Cardiac muscle cell (in vitro differentiated cells and primary cell): ENCODE data around the gene HAT1. TPM values are rescaled to one million over a fixed set of nuclear protein-coding genes. Genes with fewer than 3 reads are reported as not detected.

Source experiments
- DNase-seq, 2 donors: peaks; one replicate each; pipeline versions ENCODE4 v3.0.0 to v3.0.0-alpha.2; 2010 to 2017; ENCODE audit warnings: low read depth in 1 of 2, low spot score in 1 of 2
- H3K27ac ChIP-seq: fragments of 200-600 bp; sonication (generic); 2 replicates; pipeline ENCODE4 v1.5.1; 2016
- H3K27me3 ChIP-seq: fragments of 200-600 bp; sonication (generic); 2 replicates; pipeline ENCODE4 v1.6.0; 2016; ENCODE audit warnings: control low read depth
- H3K36me3 ChIP-seq: fragments of 200-600 bp; sonication (generic); 2 replicates; pipeline ENCODE4 v1.5.1; 2016; ENCODE audit warnings: control low read depth
- H3K4me1 ChIP-seq: fragments of 200-600 bp; sonication (generic); 2 replicates; pipeline ENCODE4 v1.8.1; 2017; ENCODE audit warnings: low read depth, mild to moderate bottlenecking, mixed run types
- H3K4me3 ChIP-seq: fragments of 200-600 bp; sonication (generic); 2 replicates; pipeline ENCODE4 v1.5.1; 2016; ENCODE audit warnings: mild to moderate bottlenecking
- H3K9me3 ChIP-seq: fragments of 200-600 bp; sonication (generic); 2 replicates; pipeline ENCODE4 v1.5.1; 2017; ENCODE audit warnings: low read depth, mild to moderate bottlenecking, control low read depth
- polyA plus RNA-seq: library from polyadenylated mRNA; unstranded; fragments of >200 nt; fragmentation: Nextera tagmentation; extraction: Ambion mirVana; gene quantifications from 2 replicates; pipeline ENCODE4 v1.2.1, GENCODE V29; 2016
- total RNA-seq: library from RNA; depleted of rRNA; stranded (reverse); fragments of >200 nt; gene quantifications from 2 replicates; pipeline ENCODE4 v1.2.3, GENCODE V29; 2016
- TF ChIP-seq, protein P1 (sequence below): IDR thresholded peaks from 2 replicates; pipeline ENCODE4 v1.5.1; 2012; ENCODE audit warnings: low read depth, mild to moderate bottlenecking, low read length

The HAT1 gene
- total and polyA plus RNA-seq, 2 experiments from 2014 or later: 30.7 to 84.0 TPM

DNA sequence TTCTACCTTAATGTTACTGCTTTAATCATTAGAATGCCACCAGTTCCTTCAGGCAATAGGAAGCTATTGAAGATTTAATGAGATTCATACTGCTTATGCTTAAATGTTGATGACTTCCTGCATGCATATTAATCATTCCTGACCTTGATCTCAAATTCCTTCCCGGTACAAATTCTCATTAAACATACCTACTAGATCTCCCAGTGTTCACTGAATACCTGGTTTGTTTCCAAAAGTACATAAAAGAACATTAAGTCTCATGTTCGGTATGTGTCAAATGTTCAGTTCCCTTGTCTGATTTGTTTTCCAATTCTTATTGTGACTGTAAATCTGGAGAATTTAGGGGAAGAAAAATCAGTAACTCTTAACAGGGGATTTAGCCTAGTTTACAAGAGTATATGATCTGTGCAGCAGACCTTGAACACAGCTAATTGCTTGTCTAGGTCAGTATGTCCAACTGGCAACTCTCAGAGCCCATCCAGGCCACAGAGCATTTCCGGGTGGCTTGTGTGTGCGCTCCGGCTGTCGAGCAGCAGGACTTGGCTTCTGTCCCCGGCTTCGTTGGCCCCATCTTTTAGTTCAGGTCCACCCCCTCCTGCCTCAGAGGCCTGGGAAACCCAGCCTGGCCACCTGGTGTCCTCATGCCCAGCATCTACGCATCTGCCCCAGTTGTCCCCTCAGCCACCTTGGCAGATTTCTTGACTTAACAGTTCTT is 90.6 kb downstream of the HAT1 start:
- no peak for DNase-seq
- TF ChIP-seq, protein P1, sequence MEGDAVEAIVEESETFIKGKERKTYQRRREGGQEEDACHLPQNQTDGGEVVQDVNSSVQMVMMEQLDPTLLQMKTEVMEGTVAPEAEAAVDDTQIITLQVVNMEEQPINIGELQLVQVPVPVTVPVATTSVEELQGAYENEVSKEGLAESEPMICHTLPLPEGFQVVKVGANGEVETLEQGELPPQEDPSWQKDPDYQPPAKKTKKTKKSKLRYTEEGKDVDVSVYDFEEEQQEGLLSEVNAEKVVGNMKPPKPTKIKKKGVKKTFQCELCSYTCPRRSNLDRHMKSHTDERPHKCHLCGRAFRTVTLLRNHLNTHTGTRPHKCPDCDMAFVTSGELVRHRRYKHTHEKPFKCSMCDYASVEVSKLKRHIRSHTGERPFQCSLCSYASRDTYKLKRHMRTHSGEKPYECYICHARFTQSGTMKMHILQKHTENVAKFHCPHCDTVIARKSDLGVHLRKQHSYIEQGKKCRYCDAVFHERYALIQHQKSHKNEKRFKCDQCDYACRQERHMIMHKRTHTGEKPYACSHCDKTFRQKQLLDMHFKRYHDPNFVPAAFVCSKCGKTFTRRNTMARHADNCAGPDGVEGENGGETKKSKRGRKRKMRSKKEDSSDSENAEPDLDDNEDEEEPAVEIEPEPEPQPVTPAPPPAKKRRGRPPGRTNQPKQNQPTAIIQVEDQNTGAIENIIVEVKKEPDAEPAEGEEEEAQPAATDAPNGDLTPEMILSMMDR: no peak
- H3K9me3 ChIP-seq: no peaks in the 10 kb centered on the region
- H3K27me3 ChIP-seq: no peaks in the 10 kb centered on the region
- H3K27ac ChIP-seq: no peak overlapping the region
- no peak overlapping the region for H3K4me3 ChIP-seq
- H3K36me3 ChIP-seq: no peaks in the 10 kb centered on the region
- H3K4me1 ChIP-seq: no peaks in the 10 kb centered on the region

DNA sequence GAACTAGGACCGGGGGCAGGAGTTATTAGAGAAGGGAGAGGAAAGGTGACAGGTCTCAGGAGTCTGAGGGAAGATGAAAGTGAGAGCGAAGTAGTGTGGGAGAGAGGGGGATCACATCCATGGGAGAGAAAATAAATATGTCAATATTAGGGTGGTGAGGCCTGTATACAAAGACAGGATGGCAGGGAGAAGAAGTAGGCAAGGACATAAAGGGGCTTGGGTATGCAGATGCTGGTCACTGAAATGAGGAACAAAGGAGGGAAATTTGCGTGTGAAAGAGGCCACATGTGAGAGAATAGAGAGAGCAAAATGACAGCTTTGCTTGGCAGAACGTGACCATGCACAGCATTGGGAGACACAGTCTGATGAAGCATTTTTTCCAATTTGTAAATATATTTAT is 91.1 kb downstream of the HAT1 start:
- Histone ChIP-seq H3K4me3 (no peak overlapping the region), H3K27ac (no peak overlapping the region), H3K9me3 (no peaks in the 10 kb centered on the region), H3K4me1 (no peaks in the 10 kb centered on the region), H3K36me3 (no peaks in the 10 kb centered on the region), H3K27me3 (no peaks in the 10 kb centered on the region)
- TF ChIP-seq, protein P1: no peak
- no peak for DNase-seq

DNA sequence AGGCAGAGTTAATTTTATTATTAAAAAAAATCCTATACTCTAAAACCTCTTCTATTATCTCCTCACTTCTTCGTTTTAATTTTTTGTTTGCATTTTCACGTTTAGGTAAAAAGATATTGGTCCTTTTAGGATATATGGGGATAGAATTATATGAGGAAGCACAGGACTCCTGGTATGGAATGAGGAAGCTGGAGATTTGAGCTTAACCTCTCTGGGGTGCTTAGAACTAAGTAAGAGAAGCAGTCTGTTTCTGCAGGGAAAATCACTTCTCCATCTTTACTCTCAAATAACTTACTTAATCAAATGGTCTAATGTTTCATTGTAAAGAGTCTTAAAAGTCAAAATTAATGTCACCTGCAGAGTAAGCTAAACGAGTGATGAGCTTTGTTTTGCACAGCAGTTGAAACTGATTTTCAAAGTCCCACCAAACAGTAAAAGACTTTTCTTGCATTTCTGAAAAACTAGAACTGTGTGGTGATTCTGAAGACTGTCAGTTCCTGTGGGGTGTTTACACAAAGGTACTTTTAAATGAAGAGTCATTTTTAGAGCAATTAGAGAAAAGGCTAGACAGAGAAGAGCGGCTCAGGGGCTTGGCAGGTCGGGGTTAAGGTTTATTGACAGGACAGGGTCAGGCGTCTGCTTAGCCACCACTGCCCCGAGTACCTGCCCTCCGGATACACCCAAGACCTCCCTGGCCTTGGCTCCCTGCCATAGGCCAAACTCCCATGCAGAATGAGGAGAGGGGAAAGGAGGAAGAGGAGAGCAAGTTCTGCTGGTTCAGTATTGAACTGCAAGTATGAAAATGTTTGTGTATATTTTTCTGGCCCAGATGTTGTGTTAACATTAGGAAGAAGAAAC is 99.0 kb downstream of the HAT1 start:
- TF ChIP-seq, protein P1: no peak
- Histone ChIP-seq H3K36me3 (no peaks in the 10 kb centered on the region), H3K4me1 (peaks cover 16% of the 10 kb centered on the region), H3K27ac (no peak overlapping the region), H3K9me3 (no peaks in the 10 kb centered on the region), H3K4me3 (no peak overlapping the region), H3K27me3 (no peaks in the 10 kb centered on the region)
- peak in 1 of 2 donors; percentile 33 for DNase-seq

DNA sequence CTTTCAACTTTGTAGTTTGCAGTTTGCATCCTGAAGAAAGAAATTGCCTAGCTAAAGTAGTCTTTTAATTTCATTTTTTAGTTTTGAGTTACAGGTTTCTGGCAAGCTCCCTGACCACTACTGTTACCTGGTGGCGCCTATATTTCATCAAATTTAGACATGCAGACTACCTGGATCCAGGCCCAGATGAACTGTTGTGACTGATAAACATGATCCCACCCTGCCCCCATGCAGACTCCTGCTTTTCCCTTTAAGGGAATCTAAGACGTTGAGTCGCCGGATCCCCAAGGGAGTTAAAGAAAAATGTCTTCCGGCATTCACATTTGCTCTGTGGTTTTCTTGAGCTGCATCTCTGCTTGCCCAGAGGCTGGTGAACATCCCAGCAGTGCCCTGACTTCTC is 99.7 kb downstream of the HAT1 start:
- Histone ChIP-seq H3K36me3 (no peaks in the 10 kb centered on the region), H3K4me3 (no peak overlapping the region), H3K27me3 (no peaks in the 10 kb centered on the region), H3K4me1 (peaks cover 16% of the 10 kb centered on the region), H3K27ac (no peak overlapping the region), H3K9me3 (no peaks in the 10 kb centered on the region)
- TF ChIP-seq, protein P1: no peak
- peak; percentile 3 to 60 for DNase-seq

DNA sequence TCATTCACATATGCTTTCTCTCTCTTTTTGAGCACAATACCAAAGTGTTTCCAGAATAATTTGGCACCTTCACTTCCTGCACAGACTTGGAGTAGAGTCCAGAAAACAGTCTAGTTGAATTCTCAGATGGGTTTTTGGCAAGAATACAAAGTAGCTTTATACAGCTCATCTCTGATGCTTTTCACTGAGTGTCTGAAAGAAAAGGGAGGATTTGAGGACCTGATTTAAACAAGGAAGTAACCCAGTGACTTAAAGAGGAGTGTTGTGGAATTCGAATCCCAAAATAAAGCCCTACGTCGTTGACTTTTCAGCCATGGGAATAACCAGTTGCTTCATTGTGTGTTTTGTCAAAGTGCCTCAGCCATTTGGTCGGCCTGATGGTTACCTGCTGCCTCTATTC is 109.3 kb downstream of the HAT1 start:
- peaks cover 15% of the 10 kb centered on the region for H3K4me1 ChIP-seq
- no peak for DNase-seq
- H3K36me3 ChIP-seq: no peaks in the 10 kb centered on the region
- TF ChIP-seq, protein P1: no peak
- H3K9me3 ChIP-seq: no peaks in the 10 kb centered on the region
- H3K27ac ChIP-seq: no peak overlapping the region
- no peaks in the 10 kb centered on the region for H3K27me3 ChIP-seq
- H3K4me3 ChIP-seq: no peak overlapping the region

Other genes starting within 250 kb of the HAT1 start
- 79.9 and 82.4 TPM in 2 replicates for gene DYNC1I2, start 235.0 kb upstream of the HAT1 start, total RNA-seq
- gene DYNC1I2, start 235.0 kb upstream of the HAT1 start, polyA plus RNA-seq: 62.2 and 67.5 TPM in 2 replicates
- gene SLC25A12, start 28.2 kb upstream of the HAT1 start, total RNA-seq: 25.5 and 37.2 TPM in 2 replicates
- gene SLC25A12, start 28.2 kb upstream of the HAT1 start, polyA plus RNA-seq: 31.4 and 53.3 TPM in 2 replicates
- gene METAP1D, start 77.5 kb downstream of the HAT1 start, total RNA-seq: 3.0 and 4.0 TPM in 2 replicates
- gene METAP1D, start 77.5 kb downstream of the HAT1 start, polyA plus RNA-seq: 7.3 and 12.0 TPM in 2 replicates
- not detected in 2 replicates for gene DLX1, start 163.0 kb downstream of the HAT1 start, total RNA-seq
- gene DLX1, start 163.0 kb downstream of the HAT1 start, polyA plus RNA-seq: not detected in 2 replicates
- gene DLX2, start 180.4 kb downstream of the HAT1 start, total RNA-seq: not detected in 2 replicates
- 0.26 TPM in 1 of 2 replicates, not detected in the other for gene DLX2, start 180.4 kb downstream of the HAT1 start, polyA plus RNA-seq